Loucy (cell line): ENCODE data around the gene SASH1.

Source experiments
- H2AFZ ChIP-seq: fragments of 200-600 bp; sonication (generic); 2 replicates; pipeline ENCODE4 v1.6.0; 2016; ENCODE audit warnings: antibody characterized with exemption, mild to moderate bottlenecking, low read length, moderate library complexity
- H3F3A ChIP-seq: fragments of 200-600 bp; 2 replicates; pipeline ENCODE4 v1.6.0; 2016; ENCODE audit warnings: antibody characterized with exemption, low read depth, mild to moderate bottlenecking
- H3K27me3 ChIP-seq: fragments of 200-600 bp; sonication (generic); 2 replicates; pipeline ENCODE4 v1.6.1; 2014; ENCODE audit warnings: low read length, mild to moderate bottlenecking; ENCODE audit not compliant: insufficient read depth, poor library complexity, severe bottlenecking
- H3K36me3 ChIP-seq: fragments of 200-600 bp; sonication (generic); 2 replicates; pipeline ENCODE4 v1.6.1; 2016; ENCODE audit warnings: low read length; ENCODE audit not compliant: insufficient read depth
- H3K4me1 ChIP-seq: fragments of 200-600 bp; sonication (generic); 2 replicates; pipeline ENCODE4 v1.5.1; 2014; ENCODE audit warnings: low read length, mild to moderate bottlenecking; ENCODE audit not compliant: insufficient read depth, poor library complexity, severe bottlenecking
- H3K4me2 ChIP-seq: fragments of 200-600 bp; sonication (generic); 2 replicates; pipeline ENCODE4 v1.6.0; 2014; ENCODE audit warnings: antibody characterized with exemption, low read length, low read depth, mild to moderate bottlenecking; ENCODE audit not compliant: poor library complexity, severe bottlenecking
- H3K4me3 ChIP-seq: fragments of 200-600 bp; sonication (generic); 2 replicates; pipeline ENCODE4 v1.5.1; 2014; ENCODE audit warnings: low read length, mild to moderate bottlenecking, mixed read lengths; ENCODE audit not compliant: poor library complexity, severe bottlenecking
- H3K79me2 ChIP-seq: fragments of 200-600 bp; sonication (generic); 2 replicates; pipeline ENCODE4 v1.6.1; 2014; ENCODE audit warnings: low read length; ENCODE audit not compliant: insufficient read depth
- H3K9ac ChIP-seq: fragments of 200-600 bp; sonication (generic); 2 replicates; pipeline ENCODE4 v1.6.0; 2014; ENCODE audit warnings: mild to moderate bottlenecking, low read depth, low read length, moderate library complexity; ENCODE audit not compliant: poor library complexity, severe bottlenecking
- H3K9me2 ChIP-seq: fragments of 200-600 bp; sonication (generic); replicated peaks from 2 replicates; pipeline ENCODE4 v1.6.1; 2016; ENCODE audit warnings: low read depth, low read length, mixed read lengths
- H3K9me3 ChIP-seq: fragments of 200-600 bp; sonication (generic); 2 replicates; pipeline ENCODE4 v1.6.1; 2014; ENCODE audit warnings: mild to moderate bottlenecking, antibody characterized with exemption, low read length, low read depth; ENCODE audit not compliant: insufficient read depth
- H4K20me1 ChIP-seq: fragments of 200-600 bp; sonication (generic); 2 replicates; pipeline ENCODE4 v1.6.0; 2014; ENCODE audit warnings: antibody characterized with exemption, low read length, mild to moderate bottlenecking; ENCODE audit not compliant: insufficient read depth, poor library complexity, severe bottlenecking
- EZH2phosphoT487 ChIP-seq: fragments of 200-600 bp; IDR thresholded peaks from 2 replicates; pipeline ENCODE4 v1.6.1; 2018; ENCODE audit warnings: antibody characterized with exemption, mild to moderate bottlenecking, moderate library complexity, borderline replicate concordance
- TF ChIP-seq, protein P1 (sequence below): fragments of 200-600 bp; sonication (generic); conservative IDR thresholded peaks from 2 replicates; pipeline ENCODE4 v1.5.1; 2014; ENCODE audit warnings: mild to moderate bottlenecking, antibody characterized with exemption, low read length

The SASH1 gene

DNA sequence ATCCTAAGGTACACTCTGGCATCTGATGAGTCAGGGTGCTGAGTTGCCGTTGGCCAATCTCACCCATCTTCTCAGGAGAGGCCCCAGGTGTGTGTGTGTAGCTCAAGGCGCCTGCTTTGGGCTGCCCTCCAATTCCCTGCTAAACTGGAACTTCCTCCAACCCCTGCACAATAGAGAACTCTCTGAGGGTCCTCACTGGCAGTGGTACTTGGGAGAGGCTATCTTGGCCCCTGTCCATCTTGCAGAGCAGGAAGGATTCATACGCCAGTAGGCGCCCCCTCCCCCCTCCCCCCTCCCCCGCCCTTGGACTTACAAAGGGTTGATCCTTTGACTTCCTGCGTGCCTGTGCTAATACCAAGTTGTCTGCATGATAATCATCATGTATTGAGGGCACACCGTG lies 173.6 kb downstream of the SASH1 start:
- no peaks in the 10 kb centered on the region for H3K9me2 ChIP-seq
- H3K9me3 ChIP-seq = no peaks in the 10 kb centered on the region
- H4K20me1 ChIP-seq = no peaks in the 10 kb centered on the region
- no peaks in the 10 kb centered on the region for H3K36me3 ChIP-seq
- no peaks in the 10 kb centered on the region for H3K27me3 ChIP-seq
- no peak overlapping the region for H3K4me3 ChIP-seq
- TF ChIP-seq EZH2phosphoT487 = no peak
- TF ChIP-seq, protein P1, sequence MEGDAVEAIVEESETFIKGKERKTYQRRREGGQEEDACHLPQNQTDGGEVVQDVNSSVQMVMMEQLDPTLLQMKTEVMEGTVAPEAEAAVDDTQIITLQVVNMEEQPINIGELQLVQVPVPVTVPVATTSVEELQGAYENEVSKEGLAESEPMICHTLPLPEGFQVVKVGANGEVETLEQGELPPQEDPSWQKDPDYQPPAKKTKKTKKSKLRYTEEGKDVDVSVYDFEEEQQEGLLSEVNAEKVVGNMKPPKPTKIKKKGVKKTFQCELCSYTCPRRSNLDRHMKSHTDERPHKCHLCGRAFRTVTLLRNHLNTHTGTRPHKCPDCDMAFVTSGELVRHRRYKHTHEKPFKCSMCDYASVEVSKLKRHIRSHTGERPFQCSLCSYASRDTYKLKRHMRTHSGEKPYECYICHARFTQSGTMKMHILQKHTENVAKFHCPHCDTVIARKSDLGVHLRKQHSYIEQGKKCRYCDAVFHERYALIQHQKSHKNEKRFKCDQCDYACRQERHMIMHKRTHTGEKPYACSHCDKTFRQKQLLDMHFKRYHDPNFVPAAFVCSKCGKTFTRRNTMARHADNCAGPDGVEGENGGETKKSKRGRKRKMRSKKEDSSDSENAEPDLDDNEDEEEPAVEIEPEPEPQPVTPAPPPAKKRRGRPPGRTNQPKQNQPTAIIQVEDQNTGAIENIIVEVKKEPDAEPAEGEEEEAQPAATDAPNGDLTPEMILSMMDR = no peak
- H3K4me2 ChIP-seq = no peak overlapping the region
- H2AFZ ChIP-seq = no peak overlapping the region
- H3K4me1 ChIP-seq = no peaks in the 10 kb centered on the region
- no peaks in the 10 kb centered on the region for H3K79me2 ChIP-seq
- no peaks in the 10 kb centered on the region for H3F3A ChIP-seq
- H3K9ac ChIP-seq = no peak overlapping the region

DNA sequence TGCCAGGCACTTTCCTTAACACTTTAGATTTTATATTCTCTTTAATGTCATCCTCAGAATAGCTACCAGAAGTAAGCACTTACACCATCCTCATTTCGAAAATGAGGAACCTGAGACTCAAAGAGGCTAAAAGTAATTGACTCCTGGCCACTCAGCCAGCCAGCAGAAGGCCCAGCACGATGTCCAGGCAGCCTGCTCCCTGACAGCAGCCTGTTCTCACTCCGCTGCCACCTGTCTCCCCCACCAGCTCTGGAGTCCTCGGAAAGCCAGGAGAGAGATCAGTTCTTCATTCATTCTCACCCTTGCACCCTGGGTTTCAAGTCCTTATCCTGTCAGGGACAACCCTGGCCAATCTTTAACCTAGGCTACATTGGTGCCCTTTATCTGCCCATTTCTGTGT lies 174.0 kb downstream of the SASH1 start:
- H3K36me3 ChIP-seq = no peaks in the 10 kb centered on the region
- H3F3A ChIP-seq = no peaks in the 10 kb centered on the region
- H3K9ac ChIP-seq = no peak overlapping the region
- no peaks in the 10 kb centered on the region for H3K4me1 ChIP-seq
- no peak overlapping the region for H3K4me3 ChIP-seq
- H4K20me1 ChIP-seq = no peaks in the 10 kb centered on the region
- no peak overlapping the region for H2AFZ ChIP-seq
- no peaks in the 10 kb centered on the region for H3K27me3 ChIP-seq
- no peak overlapping the region for H3K4me2 ChIP-seq
- H3K79me2 ChIP-seq = no peaks in the 10 kb centered on the region
- no peaks in the 10 kb centered on the region for H3K9me3 ChIP-seq
- TF ChIP-seq, protein P1 = no peak
- no peak for TF ChIP-seq EZH2phosphoT487
- H3K9me2 ChIP-seq = no peaks in the 10 kb centered on the region

DNA sequence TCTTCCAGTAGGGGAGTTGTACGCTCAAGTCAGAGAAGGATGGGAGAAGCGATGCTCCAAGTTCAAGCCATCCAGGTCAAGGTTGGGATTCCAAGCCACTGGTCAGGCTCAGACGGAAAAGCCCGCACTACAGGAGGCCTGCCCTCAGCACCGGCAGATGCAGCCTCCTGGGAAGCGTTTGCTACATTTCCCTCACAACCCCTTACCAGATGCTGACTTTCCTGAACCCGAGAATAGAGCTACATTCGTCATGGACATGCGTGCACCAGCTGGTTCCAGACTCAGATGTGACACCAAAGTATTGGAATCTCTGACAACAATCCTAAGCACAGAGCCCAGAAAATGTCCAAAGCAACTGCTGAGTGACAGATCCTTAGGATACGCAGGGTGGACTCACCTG lies 174.8 kb downstream of the SASH1 start:
- H3K4me3 ChIP-seq = no peak overlapping the region
- no peaks in the 10 kb centered on the region for H3F3A ChIP-seq
- H3K36me3 ChIP-seq = no peaks in the 10 kb centered on the region
- H3K4me2 ChIP-seq = no peak overlapping the region
- no peaks in the 10 kb centered on the region for H3K9me3 ChIP-seq
- TF ChIP-seq, protein P1 = no peak
- no peak for TF ChIP-seq EZH2phosphoT487
- H3K79me2 ChIP-seq = no peaks in the 10 kb centered on the region
- no peaks in the 10 kb centered on the region for H4K20me1 ChIP-seq
- no peaks in the 10 kb centered on the region for H3K27me3 ChIP-seq
- no peaks in the 10 kb centered on the region for H3K9me2 ChIP-seq
- H2AFZ ChIP-seq = no peak overlapping the region
- H3K9ac ChIP-seq = no peak overlapping the region
- no peaks in the 10 kb centered on the region for H3K4me1 ChIP-seq
